Ovary (tissue), 3 donors: ENCODE measurements around the gene SHKBP1.

Experiments used
- CTCF ChIP-seq, 3 donors: fragments of 450-650 bp in 2 of 3; fragments of 200-600 bp in 1 of 3; IDR thresholded peaks; one replicate each; pipeline versions ENCODE4 v1.5.1 to v1.8.0; 2016 to 2022; ENCODE audit warnings: antibody characterized with exemption in 3 of 3, mild to moderate bottlenecking in 1 of 3
- EP300 ChIP-seq: sonication (generic); formaldehyde crosslinking; IDR thresholded peaks from one replicate; pipeline ENCODE4 v1.6.1; 2017; ENCODE audit warnings: antibody characterized with exemption
- POLR2A ChIP-seq: fragments of 450-650 bp; IDR thresholded peaks from one replicate; pipeline ENCODE4 v1.6.1; 2017; ENCODE audit warnings: antibody characterized with exemption, mild to moderate bottlenecking, moderate library complexity
- donor health status: DM: no; HTN: no; CAD: no.

GRCh38 chr19:40570313-40571004 is 6.2 kb upstream of the SHKBP1 start:
- TF ChIP-seq CTCF (IDR thresholded peaks at IDR 0.05) = no peak
- TF ChIP-seq POLR2A = no peak
- TF ChIP-seq EP300 = no peak
